ENCODE measurements around the gene KLHL29.

KLHL29 gene

GRCh38 chr2:23637011-23637778 lies 252.2 kb downstream of the KLHL29 start:
- Histone ChIP-seq H3K36me3 (ENCODE audit: control insufficient read depth in 2 of 2, insufficient read depth in 2 of 2, low read length in 2 of 2) (peaks cover 0 to 2% of the 10 kb centered on the region in 2 donors), H3K27me3 (ENCODE audit: control insufficient read depth in 2 of 2, insufficient read depth in 2 of 2, low read length in 2 of 2) (no peaks in the 10 kb centered on the region), H3K4me1 (ENCODE audit: control insufficient read depth in 2 of 2, insufficient read depth in 2 of 2, low read length in 2 of 2) (no peaks in the 10 kb centered on the region), H3K27ac (ENCODE audit: low read depth in 2 of 2, low read length in 2 of 2) (no peak overlapping the region), H3K9me3 (ENCODE audit: control insufficient read depth in 2 of 2, low read length in 2 of 2) (no peaks in the 10 kb centered on the region), H3K4me3 (ENCODE audit: low read length in 2 of 2) (no peak overlapping the region), H3K9ac (ENCODE audit: low read depth in 1 of 2, low read length in 2 of 2) (no peak overlapping the region)

- Histone ChIP-seq H3K4me1 (ENCODE audit: control insufficient read depth in 2 of 2, insufficient read depth in 2 of 2, low read length in 2 of 2) (no peaks in the 10 kb centered on the region), H3K27ac (ENCODE audit: low read depth in 2 of 2, low read length in 2 of 2) (no peak overlapping the region), H3K9ac (ENCODE audit: low read depth in 1 of 2, low read length in 2 of 2) (no peak overlapping the region), H3K4me3 (ENCODE audit: low read length in 2 of 2) (no peak overlapping the region), H3K36me3 (ENCODE audit: control insufficient read depth in 2 of 2, insufficient read depth in 2 of 2, low read length in 2 of 2) (peaks cover 0 to 7% of the 10 kb centered on the region in 2 donors), H3K9me3 (ENCODE audit: control insufficient read depth in 2 of 2, low read length in 2 of 2) (no peaks in the 10 kb centered on the region), H3K27me3 (ENCODE audit: control insufficient read depth in 2 of 2, insufficient read depth in 2 of 2, low read length in 2 of 2) (no peaks in the 10 kb centered on the region)
These were observed 254.5 kb downstream of the KLHL29 start for GRCh38 chr2:23639406-23639982.

- H3K9me3 ChIP-seq (ENCODE audit: control insufficient read depth in 2 of 2, low read length in 2 of 2), result no peaks in the 10 kb centered on the region
- H3K4me3 ChIP-seq (ENCODE audit: low read length in 2 of 2), result no peak overlapping the region
- H3K36me3 ChIP-seq (ENCODE audit: control insufficient read depth in 2 of 2, insufficient read depth in 2 of 2, low read length in 2 of 2), result peaks cover 0 to 7% of the 10 kb centered on the region in 2 donors
- no peaks in the 10 kb centered on the region for H3K4me1 ChIP-seq (ENCODE audit: control insufficient read depth in 2 of 2, insufficient read depth in 2 of 2, low read length in 2 of 2)
- H3K27ac ChIP-seq (ENCODE audit: low read depth in 2 of 2, low read length in 2 of 2), result no peak overlapping the region
- no peaks in the 10 kb centered on the region for H3K27me3 ChIP-seq (ENCODE audit: control insufficient read depth in 2 of 2, insufficient read depth in 2 of 2, low read length in 2 of 2)
- no peak overlapping the region for H3K9ac ChIP-seq (ENCODE audit: low read depth in 1 of 2, low read length in 2 of 2)
These were observed 255.7 kb downstream of the KLHL29 start for GRCh38 chr2:23640711-23641110.

GRCh38 chr2:23642516-23642915 lies 257.5 kb downstream of the KLHL29 start:
- H3K4me1 ChIP-seq (ENCODE audit: control insufficient read depth in 2 of 2, insufficient read depth in 2 of 2, low read length in 2 of 2), result no peaks in the 10 kb centered on the region
- no peak overlapping the region for H3K27ac ChIP-seq (ENCODE audit: low read depth in 2 of 2, low read length in 2 of 2)
- H3K27me3 ChIP-seq (ENCODE audit: control insufficient read depth in 2 of 2, insufficient read depth in 2 of 2, low read length in 2 of 2), result peaks cover 0 to 2% of the 10 kb centered on the region in 2 donors
- no peaks in the 10 kb centered on the region for H3K9me3 ChIP-seq (ENCODE audit: control insufficient read depth in 2 of 2, low read length in 2 of 2)
- peaks cover 0 to 7% of the 10 kb centered on the region in 2 donors for H3K36me3 ChIP-seq (ENCODE audit: control insufficient read depth in 2 of 2, insufficient read depth in 2 of 2, low read length in 2 of 2)
- H3K4me3 ChIP-seq (ENCODE audit: low read length in 2 of 2), result no peak overlapping the region
- H3K9ac ChIP-seq (ENCODE audit: low read depth in 1 of 2, low read length in 2 of 2), result no peak overlapping the region

GRCh38 chr2:23645230-23645808 lies 260.3 kb downstream of the KLHL29 start:
- no peak overlapping the region for H3K9ac ChIP-seq (ENCODE audit: low read depth in 1 of 2, low read length in 2 of 2)
- H3K27ac ChIP-seq (ENCODE audit: low read depth in 2 of 2, low read length in 2 of 2), result no peak overlapping the region
- peaks cover 0 to 2% of the 10 kb centered on the region in 2 donors for H3K27me3 ChIP-seq (ENCODE audit: control insufficient read depth in 2 of 2, insufficient read depth in 2 of 2, low read length in 2 of 2)
- peaks cover 0 to 5% of the 10 kb centered on the region in 2 donors for H3K36me3 ChIP-seq (ENCODE audit: control insufficient read depth in 2 of 2, insufficient read depth in 2 of 2, low read length in 2 of 2)
- H3K9me3 ChIP-seq (ENCODE audit: control insufficient read depth in 2 of 2, low read length in 2 of 2), result no peaks in the 10 kb centered on the region
- no peak overlapping the region for H3K4me3 ChIP-seq (ENCODE audit: low read length in 2 of 2)
- no peaks in the 10 kb centered on the region for H3K4me1 ChIP-seq (ENCODE audit: control insufficient read depth in 2 of 2, insufficient read depth in 2 of 2, low read length in 2 of 2)

- peaks cover 0 to 5% of the 10 kb centered on the region in 2 donors for H3K36me3 ChIP-seq (ENCODE audit: control insufficient read depth in 2 of 2, insufficient read depth in 2 of 2, low read length in 2 of 2)
- no peak overlapping the region for H3K9ac ChIP-seq (ENCODE audit: low read depth in 1 of 2, low read length in 2 of 2)
- H3K9me3 ChIP-seq (ENCODE audit: control insufficient read depth in 2 of 2, low read length in 2 of 2), result no peaks in the 10 kb centered on the region
- no peak overlapping the region for H3K4me3 ChIP-seq (ENCODE audit: low read length in 2 of 2)
- H3K27ac ChIP-seq (ENCODE audit: low read depth in 2 of 2, low read length in 2 of 2), result no peak overlapping the region
- H3K27me3 ChIP-seq (ENCODE audit: control insufficient read depth in 2 of 2, insufficient read depth in 2 of 2, low read length in 2 of 2), result peaks cover 0 to 2% of the 10 kb centered on the region in 2 donors
- no peaks in the 10 kb centered on the region for H3K4me1 ChIP-seq (ENCODE audit: control insufficient read depth in 2 of 2, insufficient read depth in 2 of 2, low read length in 2 of 2)
These were observed 262.6 kb downstream of the KLHL29 start for GRCh38 chr2:23647563-23647962.

- H3K27ac ChIP-seq (ENCODE audit: low read depth in 2 of 2, low read length in 2 of 2), result no peak overlapping the region
- peaks cover 0 to 2% of the 10 kb centered on the region in 2 donors for H3K27me3 ChIP-seq (ENCODE audit: control insufficient read depth in 2 of 2, insufficient read depth in 2 of 2, low read length in 2 of 2)
- no peaks in the 10 kb centered on the region for H3K9me3 ChIP-seq (ENCODE audit: control insufficient read depth in 2 of 2, low read length in 2 of 2)
- H3K4me1 ChIP-seq (ENCODE audit: control insufficient read depth in 2 of 2, insufficient read depth in 2 of 2, low read length in 2 of 2), result no peaks in the 10 kb centered on the region
- H3K4me3 ChIP-seq (ENCODE audit: low read length in 2 of 2), result no peak overlapping the region
- H3K36me3 ChIP-seq (ENCODE audit: control insufficient read depth in 2 of 2, insufficient read depth in 2 of 2, low read length in 2 of 2), result no peaks in the 10 kb centered on the region
- no peak overlapping the region for H3K9ac ChIP-seq (ENCODE audit: low read depth in 1 of 2, low read length in 2 of 2)
These were observed 264.3 kb downstream of the KLHL29 start for GRCh38 chr2:23649303-23649702.

- H3K9me3 ChIP-seq (ENCODE audit: control insufficient read depth in 2 of 2, low read length in 2 of 2), result no peaks in the 10 kb centered on the region
- H3K4me1 ChIP-seq (ENCODE audit: control insufficient read depth in 2 of 2, insufficient read depth in 2 of 2, low read length in 2 of 2), result no peaks in the 10 kb centered on the region
- H3K4me3 ChIP-seq (ENCODE audit: low read length in 2 of 2), result no peak overlapping the region
- H3K27me3 ChIP-seq (ENCODE audit: control insufficient read depth in 2 of 2, insufficient read depth in 2 of 2, low read length in 2 of 2), result peaks cover 0 to 2% of the 10 kb centered on the region in 2 donors
- no peak overlapping the region for H3K27ac ChIP-seq (ENCODE audit: low read depth in 2 of 2, low read length in 2 of 2)
- H3K36me3 ChIP-seq (ENCODE audit: control insufficient read depth in 2 of 2, insufficient read depth in 2 of 2, low read length in 2 of 2), result no peaks in the 10 kb centered on the region
- no peak overlapping the region for H3K9ac ChIP-seq (ENCODE audit: low read depth in 1 of 2, low read length in 2 of 2)
These were observed 264.8 kb downstream of the KLHL29 start for GRCh38 chr2:23649819-23650218.

- no peaks in the 10 kb centered on the region for H3K4me1 ChIP-seq (ENCODE audit: control insufficient read depth in 2 of 2, insufficient read depth in 2 of 2, low read length in 2 of 2)
- H3K27ac ChIP-seq (ENCODE audit: low read depth in 2 of 2, low read length in 2 of 2), result no peak overlapping the region
- H3K9me3 ChIP-seq (ENCODE audit: control insufficient read depth in 2 of 2, low read length in 2 of 2), result no peaks in the 10 kb centered on the region
- no peak overlapping the region for H3K9ac ChIP-seq (ENCODE audit: low read depth in 1 of 2, low read length in 2 of 2)
- peaks cover 0 to 2% of the 10 kb centered on the region in 2 donors for H3K27me3 ChIP-seq (ENCODE audit: control insufficient read depth in 2 of 2, insufficient read depth in 2 of 2, low read length in 2 of 2)
- H3K4me3 ChIP-seq (ENCODE audit: low read length in 2 of 2), result no peak overlapping the region
- H3K36me3 ChIP-seq (ENCODE audit: control insufficient read depth in 2 of 2, insufficient read depth in 2 of 2, low read length in 2 of 2), result no peaks in the 10 kb centered on the region
These were observed 266.5 kb downstream of the KLHL29 start for GRCh38 chr2:23651187-23652080.
